Stomach smooth muscle (tissue), 2 donors: ENCODE results near the gene C16orf95.

Experiments
- H3K27ac ChIP-seq: one replicate; pipeline ENCODE4 v1.7.0; 2013; ENCODE audit warnings: mild to moderate bottlenecking, low read length, inconsistent platforms
- H3K27me3 ChIP-seq, 2 donors: one replicate each; pipeline ENCODE4 v1.7.0; 2013; ENCODE audit warnings: low read length in 2 of 2; ENCODE audit not compliant: insufficient read depth in 2 of 2, control insufficient read depth in 1 of 2
- H3K36me3 ChIP-seq, 2 donors: one replicate each; pipeline ENCODE4 v1.7.0; 2013; ENCODE audit warnings: low read length in 2 of 2; ENCODE audit not compliant: control insufficient read depth in 2 of 2, insufficient read depth in 2 of 2
- H3K4me1 ChIP-seq: one replicate; pipeline ENCODE4 v1.7.0; 2013; ENCODE audit warnings: low read length; ENCODE audit not compliant: control insufficient read depth, insufficient read depth
- H3K4me3 ChIP-seq, 2 donors: one replicate each; pipeline ENCODE4 v1.7.0; 2013; ENCODE audit warnings: low read length in 2 of 2
- H3K9ac ChIP-seq, 2 donors: one replicate each; pipeline ENCODE4 v1.7.0; 2013; ENCODE audit warnings: low read length in 2 of 2, mild to moderate bottlenecking in 1 of 2
- H3K9me3 ChIP-seq, 2 donors: one replicate each; pipeline ENCODE4 v1.7.0; 2013; ENCODE audit warnings: low read length in 2 of 2; ENCODE audit not compliant: control insufficient read depth in 2 of 2
- donor health status: healthy.
- donor health status: Pancreatic carcinoma.

The C16orf95 gene

DNA sequence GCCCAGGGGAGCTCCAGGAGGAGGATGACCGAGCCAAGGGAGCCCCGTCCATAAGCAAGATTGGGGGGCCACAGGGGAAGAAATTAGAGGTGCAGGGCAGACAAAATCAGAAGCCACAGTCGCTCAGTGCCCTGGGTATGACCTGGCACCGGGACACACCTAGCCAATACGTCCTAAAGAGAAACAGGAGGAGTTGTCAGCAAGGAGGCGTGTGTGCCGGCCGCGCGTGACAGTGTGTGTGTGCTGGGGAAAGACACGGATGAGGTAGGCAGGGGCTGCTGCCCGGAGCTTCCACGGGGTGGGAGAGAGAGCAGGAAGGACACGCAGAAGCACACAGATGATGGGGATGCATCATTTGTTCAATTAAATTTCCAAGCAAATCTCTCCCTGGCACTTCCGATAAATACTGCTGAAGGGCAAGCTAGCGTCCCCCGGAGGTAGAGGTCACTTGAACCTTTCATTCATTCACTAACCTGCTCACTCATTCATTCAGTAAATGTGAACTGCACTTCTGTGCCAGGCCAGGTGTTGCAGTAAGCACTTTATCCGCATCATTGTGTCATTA lies 38.0 kb downstream of the C16orf95 start:
- H3K4me1 ChIP-seq, result no peaks in the 10 kb centered on the region
- H3K36me3 ChIP-seq, result no peaks in the 10 kb centered on the region
- peaks cover 12 to 14% of the 10 kb centered on the region in 2 donors for H3K27me3 ChIP-seq
- no peak overlapping the region for H3K9ac ChIP-seq
- H3K4me3 ChIP-seq, result no peak overlapping the region
- no peak overlapping the region for H3K27ac ChIP-seq
- no peaks in the 10 kb centered on the region for H3K9me3 ChIP-seq

DNA sequence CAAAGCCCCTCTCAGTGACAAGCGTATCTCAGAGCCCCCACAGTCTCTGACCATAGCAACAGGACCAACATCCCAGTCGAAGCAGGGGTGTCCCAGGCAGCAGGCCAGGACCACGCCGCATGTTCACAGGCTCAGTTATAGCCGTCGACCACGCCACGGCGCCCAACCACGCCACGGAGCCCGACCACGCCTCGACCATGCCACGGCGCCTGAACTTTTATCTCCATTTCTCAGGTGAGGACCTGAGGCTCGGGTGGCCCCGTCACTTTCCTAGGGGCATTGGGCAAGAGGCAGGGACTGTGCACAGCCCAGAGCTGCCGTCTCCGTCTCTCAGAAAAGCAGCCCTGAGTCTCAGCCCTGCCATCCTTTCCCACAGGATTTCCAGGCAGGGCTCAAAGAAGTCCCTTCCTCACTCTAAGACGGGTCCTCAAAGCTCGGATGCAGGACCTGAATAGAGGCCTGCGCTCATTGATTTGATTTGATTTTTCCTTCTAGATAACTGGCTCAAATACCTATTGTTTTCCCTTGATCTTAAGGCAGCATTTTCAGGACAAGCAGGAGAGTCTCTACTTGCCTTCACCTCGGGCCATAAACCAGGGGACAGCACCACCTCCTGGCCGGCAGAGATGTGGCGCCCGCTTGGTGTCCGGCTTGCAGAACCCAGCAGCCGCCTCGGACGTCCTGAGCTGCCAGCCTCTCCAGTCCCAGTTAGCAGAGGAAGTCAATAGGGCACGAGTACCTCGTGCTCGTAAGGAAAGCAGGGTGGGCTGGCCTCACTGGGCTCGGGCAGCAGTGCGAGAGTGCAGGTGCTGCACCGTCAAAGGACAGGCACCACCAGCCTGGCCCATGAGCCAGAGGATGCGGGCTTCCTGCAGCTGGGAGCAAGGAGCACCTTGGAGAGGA lies 38.8 kb downstream of the C16orf95 start:
- H3K9me3 ChIP-seq, result no peaks in the 10 kb centered on the region
- H3K9ac ChIP-seq, result no peak overlapping the region
- no peaks in the 10 kb centered on the region for H3K4me1 ChIP-seq
- no peaks in the 10 kb centered on the region for H3K36me3 ChIP-seq
- H3K27me3 ChIP-seq, result peaks cover 12 to 14% of the 10 kb centered on the region in 2 donors
- no peak overlapping the region for H3K4me3 ChIP-seq
- H3K27ac ChIP-seq, result no peak overlapping the region

- no peaks in the 10 kb centered on the region for H3K9me3 ChIP-seq
- no peak overlapping the region for H3K4me3 ChIP-seq
- H3K36me3 ChIP-seq, result no peaks in the 10 kb centered on the region
- H3K27ac ChIP-seq, result no peak overlapping the region
- H3K4me1 ChIP-seq, result no peaks in the 10 kb centered on the region
- H3K27me3 ChIP-seq, result peaks cover 12 to 14% of the 10 kb centered on the region in 2 donors
- H3K9ac ChIP-seq, result no peak overlapping the region
Observed at GRCh38 chr16:87276924-87277323, 40.3 kb downstream of the C16orf95 start.

- no peaks in the 10 kb centered on the region for H3K9me3 ChIP-seq
- no peaks in the 10 kb centered on the region for H3K4me1 ChIP-seq
- no peak overlapping the region for H3K9ac ChIP-seq
- no peak overlapping the region for H3K27ac ChIP-seq
- no peaks in the 10 kb centered on the region for H3K36me3 ChIP-seq
- peaks cover 12 to 14% of the 10 kb centered on the region in 2 donors for H3K27me3 ChIP-seq
- no peak overlapping the region for H3K4me3 ChIP-seq
Observed at GRCh38 chr16:87276091-87276701, 41.0 kb downstream of the C16orf95 start.

DNA sequence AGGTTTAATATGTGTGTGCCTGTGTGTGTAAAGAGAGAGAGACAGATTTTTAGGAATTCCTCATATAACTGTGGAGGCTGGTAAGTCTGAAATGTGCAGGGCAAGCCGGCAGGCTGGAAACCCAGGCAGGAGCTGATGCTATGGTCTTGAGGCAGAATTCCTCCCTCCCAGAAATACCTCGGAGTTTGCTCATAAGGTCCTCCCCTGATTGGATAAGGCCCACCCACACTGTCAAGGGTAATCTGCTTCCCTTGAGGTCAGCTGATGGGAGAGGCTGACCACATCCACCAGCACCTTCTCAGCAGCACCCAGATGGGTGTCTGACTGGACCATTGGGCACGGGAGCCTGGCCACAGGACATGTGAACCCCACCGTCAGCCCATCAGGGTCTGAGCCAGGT lies 42.4 kb downstream of the C16orf95 start:
- H3K27me3 ChIP-seq, result peaks cover 12 to 16% of the 10 kb centered on the region in 2 donors
- no peak overlapping the region for H3K9ac ChIP-seq
- H3K9me3 ChIP-seq, result no peaks in the 10 kb centered on the region
- no peaks in the 10 kb centered on the region for H3K4me1 ChIP-seq
- H3K27ac ChIP-seq, result no peak overlapping the region
- H3K36me3 ChIP-seq, result no peaks in the 10 kb centered on the region
- H3K4me3 ChIP-seq, result no peak overlapping the region

DNA sequence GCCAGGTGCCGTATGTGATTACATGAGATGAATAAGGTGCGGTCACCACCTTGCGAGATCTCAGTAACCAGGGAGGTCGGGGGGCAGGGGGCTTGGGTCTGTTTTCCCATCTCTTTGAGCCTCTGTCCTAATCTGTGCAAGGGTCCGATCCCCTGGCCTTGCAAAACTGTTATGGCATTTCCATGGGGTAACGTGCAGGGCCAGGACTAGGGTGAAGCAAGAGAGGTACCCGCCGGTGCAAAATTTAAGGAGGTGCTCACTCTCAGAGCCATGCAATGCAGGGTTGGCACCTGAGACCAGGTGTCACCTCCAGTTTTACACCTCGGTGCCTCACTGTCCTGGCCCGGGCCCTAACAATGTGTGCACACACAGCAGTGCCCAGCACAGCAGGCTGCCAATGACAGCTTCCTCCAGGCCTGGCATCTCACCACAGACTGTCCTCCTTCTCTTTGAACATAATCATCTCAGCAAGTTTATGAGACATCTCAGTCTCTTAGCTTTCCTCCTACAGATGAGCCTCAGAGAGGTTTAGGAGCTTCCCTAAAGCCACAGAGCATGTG lies 43.6 kb downstream of the C16orf95 start:
- H3K36me3 ChIP-seq, result no peaks in the 10 kb centered on the region
- H3K4me3 ChIP-seq, result no peak overlapping the region
- H3K9me3 ChIP-seq, result no peaks in the 10 kb centered on the region
- H3K9ac ChIP-seq, result no peak overlapping the region
- no peak overlapping the region for H3K27ac ChIP-seq
- H3K4me1 ChIP-seq, result no peaks in the 10 kb centered on the region
- peaks cover 8 to 10% of the 10 kb centered on the region in 2 donors for H3K27me3 ChIP-seq

GRCh38 chr16:87271256-87271655 lies 45.9 kb downstream of the C16orf95 start:
- Histone ChIP-seq H3K27ac (no peak overlapping the region), H3K9ac (no peak overlapping the region), H3K27me3 (peaks cover 3 to 10% of the 10 kb centered on the region in 2 donors), H3K4me3 (no peak overlapping the region), H3K4me1 (no peaks in the 10 kb centered on the region), H3K9me3 (no peaks in the 10 kb centered on the region), H3K36me3 (no peaks in the 10 kb centered on the region)

GRCh38 chr16:87267566-87267965 lies 49.6 kb downstream of the C16orf95 start:
- Histone ChIP-seq H3K9ac (no peak overlapping the region), H3K4me1 (no peaks in the 10 kb centered on the region), H3K9me3 (peaks cover 0 to 2% of the 10 kb centered on the region in 2 donors), H3K27me3 (peaks cover 0 to 2% of the 10 kb centered on the region in 2 donors), H3K4me3 (no peak overlapping the region), H3K27ac (no peak overlapping the region), H3K36me3 (no peaks in the 10 kb centered on the region)

GRCh38 chr16:87266846-87267245 lies 50.3 kb downstream of the C16orf95 start:
- no peaks in the 10 kb centered on the region for H3K36me3 ChIP-seq
- no peaks in the 10 kb centered on the region for H3K4me1 ChIP-seq
- H3K9ac ChIP-seq, result no peak overlapping the region
- peaks cover 0 to 2% of the 10 kb centered on the region in 2 donors for H3K9me3 ChIP-seq
- no peak overlapping the region for H3K4me3 ChIP-seq
- no peak overlapping the region for H3K27ac ChIP-seq
- peaks cover 0 to 2% of the 10 kb centered on the region in 2 donors for H3K27me3 ChIP-seq

DNA sequence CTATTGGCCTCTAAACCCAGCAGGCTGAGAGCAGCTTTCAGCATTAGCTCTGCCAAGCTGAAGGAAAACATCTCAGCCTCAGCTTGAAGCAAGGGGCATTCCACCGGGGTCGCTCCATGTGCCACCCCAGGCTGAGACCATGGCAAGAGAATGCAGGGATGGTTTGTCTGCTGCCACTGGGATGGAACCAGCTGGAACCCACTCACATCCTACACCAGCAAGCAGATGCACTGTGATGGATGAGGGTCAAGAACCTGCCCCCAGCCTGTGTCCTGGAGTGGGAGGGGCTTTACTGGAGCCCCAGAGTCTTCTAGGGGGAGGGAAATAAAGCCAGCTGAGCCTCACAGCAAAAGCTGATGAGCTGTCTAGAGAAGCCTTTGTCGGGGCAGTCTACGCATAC lies 51.9 kb downstream of the C16orf95 start:
- Histone ChIP-seq H3K27ac (no peak overlapping the region), H3K4me3 (no peak overlapping the region), H3K9ac (no peak overlapping the region), H3K4me1 (no peaks in the 10 kb centered on the region), H3K36me3 (no peaks in the 10 kb centered on the region), H3K9me3 (peaks cover 0 to 2% of the 10 kb centered on the region in 2 donors), H3K27me3 (peaks cover 0 to 2% of the 10 kb centered on the region in 2 donors)
